Natural killer cell (primary cell): ENCODE data around the gene NDUFB6. TPM values are rescaled to one million over a fixed set of nuclear protein-coding genes. Genes with fewer than 3 reads are reported as not detected.

ENCODE experiments used
- ATAC-seq, 3 donors: fragments of 150-1000 bp in 2 of 3; fragments of 200-7000 bp in 1 of 3; cut with Tn5 transposase; 1 replicate in 1 of 3; 2 replicates in 2 of 3; pipeline ENCODE4 v1.10.0; 2021; ENCODE audit warnings: mild to moderate bottlenecking in 2 of 3, moderate library complexity in 2 of 3
- DNase-seq, 2 donors: peaks; one replicate each; pipeline versions ENCODE4 v3.0.0 to v3.0.0-alpha.2; 2013 to 2021; ENCODE audit warnings: mixed read lengths in 1 of 2
- H3K27ac ChIP-seq: one replicate; pipeline ENCODE4 v1.5.1; 2013; ENCODE audit warnings: mild to moderate bottlenecking, low read length
- H3K27me3 ChIP-seq: one replicate; pipeline ENCODE4 v1.6.1; 2013; ENCODE audit warnings: low read length; ENCODE audit not compliant: control insufficient read depth, insufficient read depth
- H3K36me3 ChIP-seq: one replicate; pipeline ENCODE4 v1.6.1; 2013; ENCODE audit warnings: low read length; ENCODE audit not compliant: control insufficient read depth, insufficient read depth
- H3K4me1 ChIP-seq: one replicate; pipeline ENCODE4 v1.6.1; 2013; ENCODE audit warnings: low read length; ENCODE audit not compliant: control insufficient read depth, insufficient read depth
- H3K4me3 ChIP-seq: one replicate; pipeline ENCODE4 v1.5.1; 2013; ENCODE audit warnings: low read length
- H3K9me3 ChIP-seq: one replicate; pipeline ENCODE4 v1.6.1; 2013; ENCODE audit warnings: low read length; ENCODE audit not compliant: control insufficient read depth, insufficient read depth
- H3K27ac Mint-ChIP-seq, 2 donors: one replicate each; pipeline ENCODE4 v1.8.0; 2022; ENCODE audit warnings: mild to moderate bottlenecking in 2 of 2, mixed read lengths in 2 of 2, moderate library complexity in 1 of 2
- H3K27me3 Mint-ChIP-seq, 2 donors: one replicate each; pipeline ENCODE4 v1.8.0; 2022; ENCODE audit warnings: low read depth in 2 of 2, mixed read lengths in 2 of 2
- H3K36me3 Mint-ChIP-seq: one replicate; pipeline ENCODE4 v1.8.0; 2022; ENCODE audit warnings: mixed read lengths
- H3K4me1 Mint-ChIP-seq, 2 donors: one replicate each; pipeline ENCODE4 v1.8.0; 2022; ENCODE audit warnings: mixed read lengths in 2 of 2
- H3K4me3 Mint-ChIP-seq: one replicate; pipeline ENCODE4 v1.8.0; 2022; ENCODE audit warnings: mild to moderate bottlenecking, moderate library complexity, mixed read lengths
- H3K9me3 Mint-ChIP-seq, 2 donors: one replicate each; pipeline ENCODE4 v1.8.0; 2022; ENCODE audit warnings: mixed read lengths in 2 of 2
- WGBS: methylation state at CpG from one replicate; pipeline ENCODE4 v1.1.7; 2013; ENCODE audit warnings: missing lambda C conversion rate; ENCODE audit not compliant: insufficient coverage; 5-methylcytosine and 5-hydroxymethylcytosine counted together
- intact Hi-C: fragments of 100-400 bp; cut with micrococcal nuclease; formaldehyde crosslinking; loops from one replicate; pipeline ENCODE4 v1.14.2; 2022
- total RNA-seq, 4 donors: library from RNA; stranded (reverse); fragments of 120-200 nt in 1 of 4; gene quantifications; one replicate each; pipeline versions ENCODE4 v1.2.3 to v1.2.4, GENCODE V29; 2013 to 2022
- TF ChIP-seq, protein P1 (sequence below): fragments of 200-600 bp; IDR thresholded peaks from one replicate; pipeline ENCODE4 v1.8.0; 2022; ENCODE audit warnings: antibody characterized with exemption

Gene NDUFB6
- total RNA-seq, 3 donors from 2014 or later (not counting 1 experiment from before 2014, with no cell fraction given) = 12.6 to 14.6 (median 13.3) TPM

DNA sequence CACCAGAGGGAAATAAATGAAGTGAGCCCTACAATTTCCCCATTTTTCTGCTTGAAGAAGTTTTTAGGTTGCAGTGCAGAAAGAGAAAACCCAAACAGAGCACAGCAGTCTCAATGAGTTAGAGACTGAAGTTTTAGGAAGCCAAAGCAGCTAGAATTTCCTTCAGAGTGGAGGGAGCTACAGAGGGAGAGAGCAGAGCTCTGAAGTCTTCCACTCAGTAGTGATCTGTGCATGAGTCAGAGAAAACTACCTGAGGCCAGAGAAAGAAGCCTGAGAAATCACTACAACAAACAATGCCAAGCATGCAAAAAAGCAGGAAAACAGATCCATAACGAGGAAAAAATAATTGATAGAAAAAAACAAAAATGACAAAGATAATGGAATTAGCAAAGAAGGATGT is 17.9 kb upstream of the NDUFB6 start:
- Mint-ChIP-seq H3K9me3 (no peaks in the 10 kb centered on the region), H3K27me3 (peaks cover 15 to 42% of the 10 kb centered on the region in 2 donors), H3K4me3 (no peak overlapping the region), H3K36me3 (no peaks in the 10 kb centered on the region), H3K27ac (no peak overlapping the region), H3K4me1 (no peaks in the 10 kb centered on the region)
- no peaks in the 10 kb centered on the region for H3K4me1 ChIP-seq
- no peak overlapping the region for H3K4me3 ChIP-seq
- TF ChIP-seq, protein P1, sequence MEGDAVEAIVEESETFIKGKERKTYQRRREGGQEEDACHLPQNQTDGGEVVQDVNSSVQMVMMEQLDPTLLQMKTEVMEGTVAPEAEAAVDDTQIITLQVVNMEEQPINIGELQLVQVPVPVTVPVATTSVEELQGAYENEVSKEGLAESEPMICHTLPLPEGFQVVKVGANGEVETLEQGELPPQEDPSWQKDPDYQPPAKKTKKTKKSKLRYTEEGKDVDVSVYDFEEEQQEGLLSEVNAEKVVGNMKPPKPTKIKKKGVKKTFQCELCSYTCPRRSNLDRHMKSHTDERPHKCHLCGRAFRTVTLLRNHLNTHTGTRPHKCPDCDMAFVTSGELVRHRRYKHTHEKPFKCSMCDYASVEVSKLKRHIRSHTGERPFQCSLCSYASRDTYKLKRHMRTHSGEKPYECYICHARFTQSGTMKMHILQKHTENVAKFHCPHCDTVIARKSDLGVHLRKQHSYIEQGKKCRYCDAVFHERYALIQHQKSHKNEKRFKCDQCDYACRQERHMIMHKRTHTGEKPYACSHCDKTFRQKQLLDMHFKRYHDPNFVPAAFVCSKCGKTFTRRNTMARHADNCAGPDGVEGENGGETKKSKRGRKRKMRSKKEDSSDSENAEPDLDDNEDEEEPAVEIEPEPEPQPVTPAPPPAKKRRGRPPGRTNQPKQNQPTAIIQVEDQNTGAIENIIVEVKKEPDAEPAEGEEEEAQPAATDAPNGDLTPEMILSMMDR = no peak
- ATAC-seq (no peak), DNase-seq (no peak)
- no CpG with 5 or more reads among the region's 1 CpG for WGBS
- H3K27me3 ChIP-seq = no peaks in the 10 kb centered on the region
- no peaks in the 10 kb centered on the region for H3K36me3 ChIP-seq
- intact Hi-C loops = no loop called here
- H3K27ac ChIP-seq = no peak overlapping the region
- H3K9me3 ChIP-seq = no peaks in the 10 kb centered on the region

DNA sequence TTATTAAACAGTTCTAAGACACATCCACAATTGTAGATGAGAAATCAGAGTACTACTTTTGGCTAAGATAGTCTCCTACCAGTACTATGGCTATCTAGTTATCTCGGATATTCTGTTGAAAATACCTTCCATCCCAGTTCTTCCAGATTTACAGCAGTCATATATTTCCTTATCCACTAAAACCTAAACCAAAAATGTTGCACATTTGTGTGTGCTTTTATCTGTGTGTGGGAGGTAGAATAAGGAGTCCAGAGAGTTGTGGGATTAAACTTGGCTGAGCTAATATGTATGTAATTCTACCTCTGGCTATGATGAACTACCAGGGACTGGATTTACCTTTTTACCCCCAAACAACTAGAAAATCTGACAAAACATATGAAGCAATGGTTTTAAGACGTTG is 17.5 kb upstream of the NDUFB6 start:
- TF ChIP-seq, protein P1 = no peak
- Histone ChIP-seq H3K9me3 (no peaks in the 10 kb centered on the region), H3K27ac (no peak overlapping the region), H3K36me3 (no peaks in the 10 kb centered on the region), H3K27me3 (peaks cover 2% of the 10 kb centered on the region), H3K4me3 (no peak overlapping the region), H3K4me1 (no peaks in the 10 kb centered on the region)
- ATAC-seq (no peak), DNase-seq (no peak)
- Mint-ChIP-seq H3K27ac (no peak overlapping the region), H3K4me3 (no peak overlapping the region), H3K4me1 (no peaks in the 10 kb centered on the region), H3K9me3 (no peaks in the 10 kb centered on the region), H3K36me3 (no peaks in the 10 kb centered on the region), H3K27me3 (peaks cover 20 to 47% of the 10 kb centered on the region in 2 donors)
- intact Hi-C loops = no loop called here
- WGBS = 90% methylated on average over 2 of the region's 2 CpGs

DNA sequence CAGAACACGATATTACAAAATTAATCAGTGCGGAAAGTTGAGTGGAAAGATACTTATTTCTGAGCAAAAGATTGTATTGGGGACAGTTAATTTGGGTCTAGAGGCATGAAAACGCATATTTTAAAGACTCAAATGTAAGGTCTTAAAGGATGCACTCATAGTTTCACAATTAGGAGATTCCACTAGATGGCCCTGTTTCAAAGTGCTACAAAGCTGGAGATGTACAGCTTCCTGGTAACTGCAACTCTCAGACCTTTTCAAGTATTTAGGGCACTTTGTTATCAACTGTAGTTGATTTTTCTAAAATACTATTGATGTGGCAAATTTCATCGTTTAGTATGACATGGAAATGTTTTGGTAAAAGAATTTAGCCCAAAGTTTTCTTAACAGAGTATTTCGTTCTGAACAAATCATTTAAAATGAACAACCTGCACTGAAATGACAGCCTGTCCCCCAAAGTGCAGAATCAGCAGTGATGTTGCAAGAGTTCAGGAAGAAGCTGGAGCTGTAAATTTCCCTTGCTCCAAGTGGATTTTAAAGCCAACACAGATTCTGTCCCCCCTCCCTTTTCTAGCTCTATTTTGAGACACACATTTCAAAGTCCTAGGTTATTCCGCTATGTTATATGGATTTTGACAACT is 16.2 kb upstream of the NDUFB6 start:
- Mint-ChIP-seq H3K4me3 (no peak overlapping the region), H3K27me3 (peaks cover 26 to 56% of the 10 kb centered on the region in 2 donors), H3K27ac (no peak overlapping the region), H3K36me3 (no peaks in the 10 kb centered on the region), H3K9me3 (no peaks in the 10 kb centered on the region), H3K4me1 (no peaks in the 10 kb centered on the region)
- peak in 1 of 2 donors; percentile 45 for DNase-seq
- ATAC-seq = peak in 1 of 3 donors; percentile 49
- no peak overlapping the region for H3K27ac ChIP-seq
- intact Hi-C loops = no loop called here
- H3K9me3 ChIP-seq = no peaks in the 10 kb centered on the region
- 56% methylated on average over 3 of the region's 6 CpGs for WGBS
- peaks cover 7% of the 10 kb centered on the region for H3K27me3 ChIP-seq
- no peaks in the 10 kb centered on the region for H3K4me1 ChIP-seq
- TF ChIP-seq, protein P1 = no peak
- H3K4me3 ChIP-seq = no peak overlapping the region
- no peaks in the 10 kb centered on the region for H3K36me3 ChIP-seq

DNA sequence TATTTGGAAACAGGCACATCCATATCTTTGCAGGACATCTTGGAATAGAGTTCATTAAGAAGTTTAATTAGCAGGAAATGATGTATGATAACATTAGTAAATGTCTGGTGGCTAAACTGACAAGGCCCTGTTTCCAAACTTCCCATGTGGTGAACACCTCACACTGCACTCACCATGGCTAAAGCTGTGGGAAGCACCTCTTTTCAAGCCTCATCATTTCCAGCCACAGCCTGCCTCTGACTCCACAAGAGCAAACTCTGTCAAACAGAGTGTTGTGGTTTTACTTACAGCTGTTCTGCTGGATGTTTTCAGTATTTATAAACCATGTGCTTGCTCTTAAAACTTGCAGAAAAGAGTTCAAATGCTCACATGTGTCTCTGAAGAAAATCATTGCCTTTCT is 14.9 kb upstream of the NDUFB6 start:
- H3K27me3 Mint-ChIP-seq = peaks cover 26 to 56% of the 10 kb centered on the region in 2 donors
- peak in 1 of 3 donors; percentile 69 for ATAC-seq

More for the DNA sequence above, 14.9 kb upstream of the NDUFB6 start:
- DNase-seq = no peak
- no peak overlapping the region for H3K4me3 ChIP-seq
- no peak overlapping the region for H3K4me3 Mint-ChIP-seq
- intact Hi-C loops = no loop called here
- peaks cover 7% of the 10 kb centered on the region for H3K27me3 ChIP-seq
- TF ChIP-seq, protein P1 = no peak
- no peaks in the 10 kb centered on the region for H3K4me1 Mint-ChIP-seq
- H3K27ac ChIP-seq = no peak overlapping the region
- H3K9me3 Mint-ChIP-seq = no peaks in the 10 kb centered on the region
- H3K36me3 ChIP-seq = no peaks in the 10 kb centered on the region
- H3K4me1 ChIP-seq = no peaks in the 10 kb centered on the region
- H3K27ac Mint-ChIP-seq = no peak overlapping the region
- no peaks in the 10 kb centered on the region for H3K9me3 ChIP-seq
- no peaks in the 10 kb centered on the region for H3K36me3 Mint-ChIP-seq
